Spleen (tissue), 7 donors: ENCODE measurements around the gene NAT14.

Experiments
- POLR2AphosphoS5 ChIP-seq, 3 donors: sonication (generic); formaldehyde crosslinking; IDR thresholded peaks; one replicate each; pipeline ENCODE4 v1.5.1; 2017; ENCODE audit warnings: antibody characterized with exemption in 3 of 3
- TF ChIP-seq, protein P1 (sequence below), 11 experiments: fragments of 200-600 bp in 7 of 11; fragments of 450-650 bp in 4 of 11; sonication (generic) in 4 of 11; IDR thresholded peaks in 8 of 11; conservative IDR thresholded peaks in 3 of 11; 1 replicate in 7 of 11; 2 replicates in 4 of 11; pipeline versions ENCODE4 v1.4.0 to v1.8.0; 2016 to 2021; ENCODE audit warnings: antibody characterized with exemption in 11 of 11, inconsistent platforms in 4 of 11, mild to moderate bottlenecking in 1 of 11
- donor health status: DM: no; HTN: no; CAD: no; lungs with moderate emphysema.
- donor health status: DM: no; HTN: no; CAD: no.
- donor health status: DM: no; HTN: no; CAD: no.

GRCh38 chr19:55535173-55535964, 50.4 kb downstream of the NAT14 start:
- no peak for TF ChIP-seq POLR2AphosphoS5 (IDR thresholded peaks at IDR 0.05)
- TF ChIP-seq, protein P1, sequence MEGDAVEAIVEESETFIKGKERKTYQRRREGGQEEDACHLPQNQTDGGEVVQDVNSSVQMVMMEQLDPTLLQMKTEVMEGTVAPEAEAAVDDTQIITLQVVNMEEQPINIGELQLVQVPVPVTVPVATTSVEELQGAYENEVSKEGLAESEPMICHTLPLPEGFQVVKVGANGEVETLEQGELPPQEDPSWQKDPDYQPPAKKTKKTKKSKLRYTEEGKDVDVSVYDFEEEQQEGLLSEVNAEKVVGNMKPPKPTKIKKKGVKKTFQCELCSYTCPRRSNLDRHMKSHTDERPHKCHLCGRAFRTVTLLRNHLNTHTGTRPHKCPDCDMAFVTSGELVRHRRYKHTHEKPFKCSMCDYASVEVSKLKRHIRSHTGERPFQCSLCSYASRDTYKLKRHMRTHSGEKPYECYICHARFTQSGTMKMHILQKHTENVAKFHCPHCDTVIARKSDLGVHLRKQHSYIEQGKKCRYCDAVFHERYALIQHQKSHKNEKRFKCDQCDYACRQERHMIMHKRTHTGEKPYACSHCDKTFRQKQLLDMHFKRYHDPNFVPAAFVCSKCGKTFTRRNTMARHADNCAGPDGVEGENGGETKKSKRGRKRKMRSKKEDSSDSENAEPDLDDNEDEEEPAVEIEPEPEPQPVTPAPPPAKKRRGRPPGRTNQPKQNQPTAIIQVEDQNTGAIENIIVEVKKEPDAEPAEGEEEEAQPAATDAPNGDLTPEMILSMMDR (IDR thresholded peaks at IDR 0.05 in 8 of 11, conservative IDR thresholded peaks at IDR 0.05 in 3 of 11): no peak
